C4-2B (cell line): Measurements from ENCODE around the gene EFR3B.

ENCODE experiments used
- H3K27ac ChIP-seq: fragments of 450-650 bp; 2 replicates; pipeline ENCODE4 v1.5.1; 2017
- CTCF ChIP-seq: fragments of 450-650 bp; conservative IDR thresholded peaks from 2 replicates; pipeline ENCODE4 v1.5.1; 2017; ENCODE audit warnings: mild to moderate bottlenecking
- ZFX ChIP-seq: fragments of 450-650 bp; IDR thresholded peaks from 2 replicates; pipeline ENCODE4 v1.6.1; 2017

Gene EFR3B

GRCh38 chr2:25026008-25026530 lies 15.8 kb upstream of the EFR3B start:
- no peak for TF ChIP-seq ZFX
- no peak for TF ChIP-seq CTCF
- no peak overlapping the region for H3K27ac ChIP-seq

- TF ChIP-seq ZFX = no peak
- TF ChIP-seq CTCF = no peak
- no peak overlapping the region for H3K27ac ChIP-seq
Measured at GRCh38 chr2:25029183-25029554, 12.7 kb upstream of the EFR3B start.

GRCh38 chr2:25030702-25031101 lies 11.2 kb upstream of the EFR3B start:
- TF ChIP-seq CTCF = no peak
- TF ChIP-seq ZFX = no peak
- no peak overlapping the region for H3K27ac ChIP-seq

GRCh38 chr2:25032094-25032493 lies 9.8 kb upstream of the EFR3B start:
- no peak overlapping the region for H3K27ac ChIP-seq
- TF ChIP-seq ZFX = no peak
- no peak for TF ChIP-seq CTCF

- H3K27ac ChIP-seq = no peak overlapping the region
- TF ChIP-seq ZFX (no peak), CTCF (no peak)
Measured at GRCh38 chr2:25032901-25033300, 9.0 kb upstream of the EFR3B start.

GRCh38 chr2:25034081-25034480 lies 7.8 kb upstream of the EFR3B start:
- no peak for TF ChIP-seq ZFX
- TF ChIP-seq CTCF = no peak

GRCh38 chr2:25035537-25036220 lies 6.2 kb upstream of the EFR3B start:
- no peak for TF ChIP-seq CTCF
- TF ChIP-seq ZFX = no peak
- no peak overlapping the region for H3K27ac ChIP-seq

More at GRCh38 chr2:25034081-25034480, 7.8 kb upstream of the EFR3B start:
- no peak overlapping the region for H3K27ac ChIP-seq
